Ascending aorta (tissue), 2 donors: ENCODE measurements around the gene NEURL1. TPM values are rescaled to one million over a fixed set of nuclear protein-coding genes. Genes with fewer than 3 reads are reported as not detected.

Experiments
- DNase-seq, 2 donors: peaks; one replicate each; pipeline ENCODE4 v3.0.0-alpha.2; 2019; ENCODE audit warnings: low spot score in 2 of 2
- H3K27ac ChIP-seq, 2 donors: fragments of 200-600 bp; sonication (generic); one replicate each; pipeline ENCODE4 v1.5.1; 2016 to 2017; ENCODE audit warnings: mild to moderate bottlenecking in 1 of 2
- H3K27me3 ChIP-seq: fragments of 200-600 bp; sonication (generic); one replicate; pipeline ENCODE4 v1.5.1; 2017
- H3K36me3 ChIP-seq, 2 donors: fragments of 200-600 bp; sonication (generic); one replicate each; pipeline ENCODE4 v1.5.1; 2016
- H3K4me1 ChIP-seq, 2 donors: fragments of 200-600 bp; sonication (generic); one replicate each; pipeline ENCODE4 v1.5.1; 2016 to 2017; ENCODE audit warnings: mild to moderate bottlenecking in 1 of 2
- H3K4me3 ChIP-seq, 2 donors: fragments of 200-600 bp; sonication (generic); one replicate each; pipeline ENCODE4 v1.5.1; 2016 to 2017; ENCODE audit warnings: mild to moderate bottlenecking in 1 of 2
- H3K9me3 ChIP-seq, 2 donors: fragments of 200-600 bp; sonication (generic); one replicate each; pipeline ENCODE4 v1.5.1; 2016
- CTCF ChIP-seq, 3 experiments: fragments of 200-600 bp in 2 of 3; fragments of 450-650 bp in 1 of 3; sonication (generic) in 2 of 3; IDR thresholded peaks; one replicate each; pipeline ENCODE4 v1.5.1; 2016 to 2019; ENCODE audit warnings: antibody characterized with exemption in 3 of 3, mild to moderate bottlenecking in 1 of 3, moderate library complexity in 1 of 3
- intact Hi-C: fragments of 100-400 bp; cut with DNase I; formaldehyde crosslinking; loops from one replicate; pipeline ENCODE4 v1.15.1; 2023
- total RNA-seq: library from RNA; depleted of rRNA; stranded (reverse); fragments of >200 nt; gene quantifications from one replicate; pipeline ENCODE4 v1.1.0, GENCODE V29; 2016

The NEURL1 gene
- total RNA-seq, 1 donor from 2014 or later, result not detected

DNA sequence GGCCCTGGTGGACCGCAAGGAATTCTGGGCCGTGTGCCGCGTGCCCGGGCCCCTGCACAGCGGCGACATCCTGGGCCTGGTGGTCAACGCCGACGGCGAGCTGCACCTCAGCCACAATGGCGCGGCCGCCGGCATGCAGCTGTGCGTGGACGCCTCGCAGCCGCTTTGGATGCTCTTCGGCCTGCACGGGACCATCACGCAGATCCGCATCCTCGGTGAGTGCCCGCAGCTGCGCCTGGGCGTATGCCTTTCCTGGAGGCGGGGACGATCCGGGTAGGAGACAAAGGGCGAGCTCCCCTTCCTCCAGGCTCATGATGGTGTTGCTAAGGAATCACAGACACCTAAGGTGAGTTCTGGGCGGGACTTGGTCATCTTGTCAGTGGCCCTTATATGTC lies 91.5 kb downstream of the NEURL1 start:
- peaks cover 0 to 5% of the 10 kb centered on the region in 2 donors for H3K9me3 ChIP-seq
- no peak for DNase-seq
- H3K4me1 ChIP-seq, result no peaks in the 10 kb centered on the region
- H3K27ac ChIP-seq, result no peak overlapping the region
- H3K4me3 ChIP-seq, result peak overlapping the region in 1 of 2 donors; percentile 42
- intact Hi-C loops, result no loop called here
- no peaks in the 10 kb centered on the region for H3K27me3 ChIP-seq
- H3K36me3 ChIP-seq, result peaks cover 0 to 4% of the 10 kb centered on the region in 2 donors
- TF ChIP-seq CTCF (IDR thresholded peaks at IDR 0.05), result no peak

GRCh38 chr10:103587073-103587472 lies 93.6 kb downstream of the NEURL1 start:
- intact Hi-C loops, result no loop called here
- peaks cover 0 to 4% of the 10 kb centered on the region in 2 donors for H3K36me3 ChIP-seq
- peaks cover 0 to 5% of the 10 kb centered on the region in 2 donors for H3K9me3 ChIP-seq
- H3K27me3 ChIP-seq, result no peaks in the 10 kb centered on the region
- no peak for DNase-seq
- no peak overlapping the region for H3K27ac ChIP-seq
- H3K4me3 ChIP-seq, result no peak overlapping the region
- H3K4me1 ChIP-seq, result no peaks in the 10 kb centered on the region
- no peak for TF ChIP-seq CTCF (IDR thresholded peaks at IDR 0.05)

DNA sequence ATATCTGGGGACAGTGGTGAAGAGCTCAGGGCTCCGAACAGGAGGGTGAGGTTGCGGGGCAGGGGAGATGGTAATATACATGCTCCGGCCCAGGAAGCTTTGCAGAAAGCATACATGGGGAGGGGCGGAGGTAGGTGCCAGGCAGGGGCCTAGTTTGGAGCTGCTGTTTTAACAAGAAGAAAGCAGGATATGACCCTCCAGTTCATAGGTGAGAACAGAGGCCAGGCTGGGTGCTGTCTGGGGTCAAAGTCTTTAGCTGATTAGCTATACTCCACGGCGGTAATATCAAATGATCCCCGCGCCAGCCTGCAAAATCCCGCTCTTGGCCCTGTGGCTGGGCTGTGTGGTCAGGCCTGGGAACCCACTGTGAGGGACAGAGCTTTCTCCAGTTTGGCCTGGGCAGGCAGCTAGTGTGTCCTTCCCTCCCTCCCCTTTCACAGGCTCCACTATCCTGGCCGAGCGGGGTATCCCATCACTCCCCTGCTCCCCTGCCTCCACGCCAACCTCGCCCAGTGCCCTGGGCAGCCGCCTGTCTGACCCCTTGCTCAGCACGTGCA lies 95.6 kb downstream of the NEURL1 start:
- DNase-seq, result no peak
- no peak for TF ChIP-seq CTCF (IDR thresholded peaks at IDR 0.05)
- no peak overlapping the region for H3K27ac ChIP-seq
- H3K9me3 ChIP-seq, result peaks cover 0 to 5% of the 10 kb centered on the region in 2 donors
- H3K4me1 ChIP-seq, result no peaks in the 10 kb centered on the region
- intact Hi-C loops, result no loop called here
- no peaks in the 10 kb centered on the region for H3K27me3 ChIP-seq
- peaks cover 0 to 4% of the 10 kb centered on the region in 2 donors for H3K36me3 ChIP-seq
- no peak overlapping the region for H3K4me3 ChIP-seq

DNA sequence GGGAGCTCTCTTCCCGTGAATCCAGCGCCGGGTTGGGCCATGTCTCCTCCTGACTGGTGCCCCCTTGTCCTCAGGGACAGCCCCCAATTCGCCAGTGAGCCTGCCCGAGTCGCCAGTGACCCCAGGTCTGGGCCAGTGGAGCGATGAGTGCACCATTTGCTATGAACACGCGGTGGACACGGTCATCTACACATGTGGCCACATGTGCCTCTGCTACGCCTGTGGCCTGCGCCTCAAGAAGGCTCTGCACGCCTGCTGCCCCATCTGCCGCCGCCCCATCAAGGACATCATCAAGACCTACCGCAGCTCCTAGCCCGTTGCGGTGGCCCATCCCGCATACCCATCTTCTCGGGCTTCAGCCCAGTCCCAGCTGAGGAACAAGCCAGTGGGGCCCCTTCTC lies 96.6 kb downstream of the NEURL1 start:
- TF ChIP-seq CTCF (IDR thresholded peaks at IDR 0.05), result no peak
- Histone ChIP-seq H3K36me3 (peaks cover 0 to 4% of the 10 kb centered on the region in 2 donors), H3K27me3 (no peaks in the 10 kb centered on the region), H3K4me1 (no peaks in the 10 kb centered on the region), H3K9me3 (peaks cover 0 to 5% of the 10 kb centered on the region in 2 donors), H3K4me3 (no peak overlapping the region), H3K27ac (no peak overlapping the region)
- intact Hi-C loops, result no loop called here
- DNase-seq, result no peak

GRCh38 chr10:103590744-103591291 lies 97.3 kb downstream of the NEURL1 start:
- intact Hi-C loops, result no loop called here
- H3K36me3 ChIP-seq, result peaks cover 0 to 4% of the 10 kb centered on the region in 2 donors
- H3K27me3 ChIP-seq, result no peaks in the 10 kb centered on the region
- H3K4me1 ChIP-seq, result no peaks in the 10 kb centered on the region
- no peak overlapping the region for H3K27ac ChIP-seq
- no peak for DNase-seq
- H3K4me3 ChIP-seq, result no peak overlapping the region
- no peak for TF ChIP-seq CTCF (IDR thresholded peaks at IDR 0.05)
- peaks cover 0 to 5% of the 10 kb centered on the region in 2 donors for H3K9me3 ChIP-seq
